GOT3 (cell line): ENCODE results near the gene AOC1.
"Not testable (repeated sequence)": the region's sequence is repeated elsewhere in the genome, so short reads cannot be mapped to it uniquely, and the experiment has no call there.

Experiments
- DNase-seq: peaks from one replicate; lab custom pipeline; 2025; ENCODE audit warnings: mixed read lengths; lab: John Stamatoyannopoulos, UW

AOC1 gene

GRCh38 chr7:150897502-150898474 is 45.5 kb downstream of the AOC1 start:
- no peak for DNase-seq

GRCh38 chr7:150898475-150899011 is 46.2 kb downstream of the AOC1 start:
- DNase-seq, result peak; percentile 36

GRCh38 chr7:150900675-150901074 is 48.4 kb downstream of the AOC1 start:
- no peak for DNase-seq

DNA sequence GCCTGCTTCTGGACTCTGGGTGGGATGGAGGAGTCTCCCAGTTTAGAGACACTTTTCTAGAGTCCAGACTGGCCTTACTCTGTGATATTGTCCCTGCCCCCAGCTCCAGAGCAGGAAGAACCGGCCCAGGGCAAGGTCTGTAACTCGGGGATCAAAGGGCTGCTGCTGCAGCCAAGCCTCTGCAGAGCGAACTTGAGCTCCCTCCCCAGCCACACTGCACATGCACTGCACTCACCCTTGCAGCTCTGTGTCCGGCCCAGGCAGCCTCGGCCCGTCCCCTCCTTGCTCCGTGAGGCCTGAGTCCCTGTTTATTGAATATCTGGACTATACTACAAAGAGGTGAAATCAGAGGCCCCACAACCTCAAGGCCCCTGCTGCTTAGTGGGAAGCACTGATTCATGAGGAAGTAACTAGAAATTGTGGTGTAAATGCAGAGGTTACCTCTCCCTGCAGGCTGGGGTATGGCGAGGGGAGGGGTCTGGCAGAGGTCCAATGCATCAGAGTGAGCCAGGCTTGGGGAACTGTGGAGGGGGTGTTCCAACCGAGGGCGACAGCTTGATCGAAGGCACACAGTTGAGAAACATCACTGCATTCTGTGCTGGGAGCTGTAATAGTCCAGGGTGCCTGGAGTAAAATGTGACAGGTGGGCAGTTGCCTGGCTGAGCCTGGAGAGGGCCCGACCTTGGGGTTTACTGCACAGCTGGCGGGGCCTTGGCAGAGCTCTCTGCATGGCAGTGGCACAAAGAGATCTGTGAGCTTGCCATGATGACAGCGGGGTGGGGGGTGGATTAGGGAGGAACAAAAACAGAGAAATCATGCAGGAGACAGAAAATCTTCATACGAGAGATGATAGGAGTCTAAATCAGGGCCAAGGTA is 49.1 kb downstream of the AOC1 start:
- DNase-seq, result no peak

GRCh38 chr7:150902078-150903033 is 50.0 kb downstream of the AOC1 start:
- no peak for DNase-seq

DNA sequence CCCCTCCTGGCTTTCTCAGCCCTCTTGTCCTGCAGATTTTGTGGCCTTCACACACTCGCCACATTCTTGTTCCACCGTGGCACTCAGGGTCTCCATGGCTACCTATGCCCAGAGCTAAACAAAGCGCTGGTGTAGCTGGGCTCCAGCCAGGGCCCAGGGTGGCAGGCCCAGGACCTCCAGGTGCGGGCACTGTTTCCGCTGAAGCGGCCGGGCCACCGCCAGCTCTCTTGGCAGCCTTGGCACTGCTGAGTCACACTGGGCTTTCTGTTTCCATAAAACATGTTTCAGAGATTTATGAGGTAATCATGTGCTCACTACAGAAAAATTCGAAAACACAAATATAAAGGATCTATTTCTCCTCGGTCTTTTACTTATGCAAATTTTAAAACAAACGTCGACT is 51.3 kb downstream of the AOC1 start:
- DNase-seq, result peak; percentile 27

DNA sequence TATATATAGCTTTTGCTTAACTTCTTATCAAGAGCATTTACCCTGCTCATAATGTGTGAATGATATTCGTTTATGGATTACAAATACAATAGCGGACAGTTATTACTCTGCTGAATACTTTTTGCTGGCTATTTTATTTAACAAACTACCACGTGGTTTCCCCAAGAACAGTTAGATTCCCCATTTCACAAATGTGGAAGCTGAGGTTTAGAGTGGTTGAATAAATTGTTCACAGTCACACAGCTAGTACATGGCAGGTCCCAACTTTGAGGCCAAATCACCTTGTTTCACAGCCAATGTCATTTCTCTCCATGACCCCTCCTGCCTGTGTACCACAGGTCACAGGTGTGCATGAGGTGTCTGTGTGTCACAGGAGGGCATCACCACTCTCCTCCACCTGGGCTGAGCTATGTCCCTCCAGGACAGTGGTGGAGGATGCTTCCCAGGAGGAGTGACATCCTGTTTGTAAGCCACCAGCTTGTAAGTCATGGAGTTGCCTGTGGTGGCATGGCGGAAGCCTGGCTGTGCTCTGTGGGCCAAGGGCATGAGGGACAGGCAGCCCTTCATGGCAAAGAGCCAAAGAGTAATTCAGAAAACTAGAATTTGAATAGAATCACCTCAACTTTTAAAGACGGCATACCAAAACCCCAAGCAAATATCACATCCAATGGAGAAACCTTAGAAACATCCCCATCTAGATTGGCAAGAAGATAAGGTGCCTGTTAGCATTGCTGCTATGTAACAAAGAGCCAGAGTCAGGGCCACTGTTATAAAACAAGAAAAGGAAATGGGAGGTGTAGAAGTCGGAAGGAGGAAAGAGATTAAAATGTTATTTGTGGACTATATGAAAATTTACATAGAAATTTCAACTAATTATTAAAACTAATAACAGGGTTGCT is 51.9 kb downstream of the AOC1 start:
- no peak for DNase-seq

- DNase-seq, result no peak
Observed at GRCh38 chr7:150908173-150908572, 55.9 kb downstream of the AOC1 start.

DNA sequence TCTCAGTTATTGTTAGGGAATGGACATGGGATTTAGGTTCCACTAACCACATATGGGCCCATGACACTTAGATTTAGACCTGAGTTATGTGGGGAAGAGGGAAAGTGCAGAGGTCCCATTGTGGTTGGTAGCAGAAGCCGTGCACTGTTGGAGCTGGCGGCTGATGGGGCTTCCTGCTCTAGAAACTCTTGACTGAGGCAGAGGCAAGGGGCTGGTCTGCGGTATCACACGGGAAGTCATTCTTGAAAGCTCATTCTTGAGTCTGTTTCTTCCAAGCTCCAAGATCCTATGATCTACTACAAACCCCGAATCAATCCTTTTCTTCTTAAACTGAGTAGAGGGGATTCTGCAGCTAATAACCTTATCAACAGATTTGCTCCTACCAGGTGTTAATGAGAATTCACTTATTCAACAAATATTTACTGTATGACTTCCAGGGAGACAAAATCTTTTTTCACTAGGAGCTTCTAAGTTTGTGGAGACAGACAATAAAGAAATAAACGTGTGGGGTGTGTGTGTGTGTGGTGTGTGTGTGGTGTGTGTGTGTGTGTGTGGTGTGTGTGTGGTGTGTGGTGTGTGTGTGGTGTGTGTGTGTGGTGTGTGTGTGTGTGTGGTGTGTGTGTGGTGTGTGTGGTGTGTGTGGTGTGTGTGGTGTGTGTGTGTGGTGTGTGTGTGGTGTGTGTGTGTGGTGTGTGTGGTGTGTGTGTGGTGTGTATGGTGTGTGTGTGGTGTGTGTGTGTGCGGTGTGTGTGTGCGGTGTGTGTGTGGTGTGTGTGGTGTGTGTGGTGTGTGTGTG is 57.1 kb downstream of the AOC1 start:
- no peak for DNase-seq

- DNase-seq, result not testable (repeated sequence)
Observed at GRCh38 chr7:150910305-150910995, 58.1 kb downstream of the AOC1 start.

DNA sequence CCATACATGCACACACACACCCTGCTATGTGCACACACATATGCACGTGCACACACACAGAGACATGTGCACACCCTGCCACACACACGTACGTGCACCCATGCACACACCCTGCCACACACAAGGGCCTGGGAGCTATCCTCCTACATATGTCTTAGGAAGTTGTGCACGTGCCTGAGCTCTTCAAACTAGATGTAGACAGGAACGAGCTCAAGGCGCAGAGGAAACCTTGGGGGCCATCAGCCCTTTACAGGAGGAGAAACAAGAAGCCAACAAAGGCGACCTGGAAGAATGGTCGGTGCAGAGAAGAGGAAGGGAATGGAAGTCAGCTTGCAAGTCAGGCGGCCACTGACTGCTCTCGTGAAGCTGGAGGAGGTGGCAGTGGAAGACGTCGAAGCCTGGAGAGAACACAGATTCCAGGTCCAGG is 58.7 kb downstream of the AOC1 start:
- DNase-seq, result no peak
